ENCODE measurements around the gene TMEM222.
"Not testable (repeated sequence)": the region's sequence is repeated elsewhere in the genome, so short reads cannot be mapped to it uniquely, and the experiment has no call there.

The TMEM222 gene

GRCh38 chr1:27321813-27322568 is at the start of gene TMEM222:
TSS of gene TMEM222 (plus strand) at chr1:27322163. CDS start at chr1:27322198, 35 bp downstream.
- peak; percentile 93 to 95 for DNase-seq (ENCODE audit: low read depth in 2 of 2)

- DNase-seq (ENCODE audit: low read depth in 2 of 2) = no peak
Observed at GRCh38 chr1:27274204-27274603, 47.8 kb upstream of the TMEM222 start.

GRCh38 chr1:27275696-27276095 is 46.3 kb upstream of the TMEM222 start:
- no peak for DNase-seq (ENCODE audit: low read depth in 2 of 2)

DNA sequence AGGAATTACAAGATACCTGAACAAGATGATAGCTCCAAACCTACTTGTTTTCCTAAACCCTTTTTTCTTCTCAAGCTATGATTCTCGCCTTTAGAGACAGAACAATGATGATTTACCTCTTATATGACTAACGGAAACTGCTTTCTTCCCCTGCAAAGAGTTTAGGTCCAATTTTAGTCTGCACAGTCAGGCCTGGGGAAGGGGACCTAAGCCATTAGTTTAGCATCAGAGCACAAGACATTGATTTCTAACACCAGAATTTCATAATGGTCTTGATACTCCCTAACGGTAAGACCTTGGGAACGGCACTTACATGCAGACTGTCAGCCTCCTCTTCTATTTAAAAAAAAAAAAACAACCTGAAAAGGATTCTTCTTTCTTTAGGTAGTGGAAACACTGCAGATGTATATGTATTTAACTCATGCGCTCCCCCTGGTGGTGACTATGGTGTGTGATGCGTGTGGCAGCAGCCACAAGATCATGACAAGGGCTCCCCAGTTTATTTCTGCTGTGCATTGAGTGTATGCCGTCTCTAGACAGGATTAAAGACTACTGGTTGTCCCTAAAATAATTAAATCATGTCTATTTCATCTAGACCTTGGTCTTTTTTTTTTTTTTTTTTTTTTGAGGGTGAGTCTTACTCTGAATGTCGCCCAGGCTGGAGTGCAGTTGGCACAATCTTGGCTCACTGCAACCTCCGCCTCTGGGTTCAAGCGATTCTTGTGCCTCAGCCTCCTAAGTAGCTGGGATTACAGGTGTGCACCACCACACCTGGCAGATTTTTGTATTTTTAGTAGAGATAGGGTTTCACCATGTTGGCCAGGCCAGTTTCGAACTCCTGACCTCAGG is 37.3 kb upstream of the TMEM222 start:
- DNase-seq (ENCODE audit: low read depth in 2 of 2) = peak; percentile 46 to 77

DNA sequence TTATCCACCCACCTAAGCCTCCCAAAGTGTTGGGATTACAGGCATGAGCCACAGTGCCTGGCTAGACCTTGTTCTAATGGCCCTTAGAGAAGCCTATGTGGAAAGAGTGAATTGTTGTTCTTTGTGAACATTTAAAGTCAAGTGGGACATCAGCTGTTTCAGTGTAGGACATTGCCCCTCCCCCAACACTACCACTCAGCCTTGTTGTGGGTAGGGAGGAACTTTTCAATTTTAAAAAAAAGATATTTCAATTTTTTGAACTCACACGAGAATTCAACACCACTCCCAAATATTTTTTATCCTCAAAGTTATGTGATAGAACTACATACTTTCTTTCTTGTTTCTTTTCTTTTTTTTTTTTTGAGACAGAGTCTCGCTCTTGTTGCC is 36.7 kb upstream of the TMEM222 start:
- DNase-seq (ENCODE audit: low read depth in 2 of 2) = no peak

DNA sequence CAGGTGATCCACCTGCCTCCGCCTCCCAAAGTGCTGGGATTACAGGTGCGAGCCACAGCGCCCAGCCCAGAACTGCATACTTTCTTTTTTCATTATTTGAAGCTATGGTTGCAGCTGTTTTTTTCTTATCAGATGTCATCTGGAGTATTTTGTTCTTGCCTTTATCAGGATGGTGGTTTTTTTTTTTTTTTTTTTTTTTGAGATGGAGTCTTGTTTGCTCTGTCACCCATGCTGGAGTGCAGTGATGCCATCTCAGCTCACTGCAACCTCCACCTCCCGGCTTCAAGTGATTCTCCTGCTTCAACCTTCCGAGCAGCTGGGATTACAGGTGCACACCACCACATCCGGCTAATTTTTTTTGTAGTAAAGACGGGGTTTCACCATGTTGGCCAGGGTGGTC is 36.1 kb upstream of the TMEM222 start:
- DNase-seq (ENCODE audit: low read depth in 2 of 2) = not testable (repeated sequence)

DNA sequence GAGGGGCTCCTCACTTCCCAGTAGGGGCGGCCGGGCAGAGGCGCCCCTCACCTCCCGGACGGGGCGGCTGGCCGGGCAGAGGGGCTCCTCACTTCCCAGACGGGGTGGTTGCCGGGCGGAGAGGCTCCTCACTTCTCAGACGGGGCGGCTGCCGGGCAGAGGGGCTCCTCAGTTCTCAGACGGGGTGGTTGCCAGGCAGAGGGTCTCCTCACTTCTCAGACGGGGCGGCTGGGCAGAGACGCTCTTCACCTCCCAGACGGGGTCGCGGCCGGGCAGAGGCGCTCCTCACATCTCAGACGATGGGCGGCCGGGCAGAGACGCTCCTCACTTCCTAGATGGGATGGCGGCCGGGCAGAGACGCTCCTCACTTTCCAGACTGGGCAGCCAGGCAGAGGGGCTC is 32.8 kb upstream of the TMEM222 start:
- DNase-seq (ENCODE audit: low read depth in 2 of 2) = not testable (repeated sequence)

GRCh38 chr1:27290581-27290980 is 31.4 kb upstream of the TMEM222 start:
- no peak for DNase-seq (ENCODE audit: low read depth in 2 of 2)

DNA sequence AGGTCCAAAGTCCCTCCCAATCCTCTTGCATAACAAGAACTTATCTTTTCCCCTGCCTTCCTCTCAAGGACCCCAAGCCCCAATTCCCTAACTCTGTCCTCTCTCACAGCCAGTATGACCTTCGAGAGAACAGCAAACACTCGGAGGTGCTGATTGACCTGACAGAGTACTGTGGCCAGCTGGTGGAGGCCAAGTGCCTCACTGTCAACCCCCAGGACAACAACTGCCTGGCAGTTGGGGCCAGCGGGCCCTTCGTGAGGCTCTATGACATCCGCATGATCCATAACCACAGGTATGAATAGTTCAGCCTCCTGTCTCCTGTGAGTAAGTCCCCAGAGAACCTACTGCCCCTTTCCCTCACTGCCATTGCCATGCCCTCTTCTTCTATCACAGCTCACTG is 29.9 kb upstream of the TMEM222 start:
- no peak for DNase-seq (ENCODE audit: low read depth in 2 of 2)

- no peak for DNase-seq (ENCODE audit: low read depth in 2 of 2)
Observed at GRCh38 chr1:27293915-27294314, 28.0 kb upstream of the TMEM222 start.

DNA sequence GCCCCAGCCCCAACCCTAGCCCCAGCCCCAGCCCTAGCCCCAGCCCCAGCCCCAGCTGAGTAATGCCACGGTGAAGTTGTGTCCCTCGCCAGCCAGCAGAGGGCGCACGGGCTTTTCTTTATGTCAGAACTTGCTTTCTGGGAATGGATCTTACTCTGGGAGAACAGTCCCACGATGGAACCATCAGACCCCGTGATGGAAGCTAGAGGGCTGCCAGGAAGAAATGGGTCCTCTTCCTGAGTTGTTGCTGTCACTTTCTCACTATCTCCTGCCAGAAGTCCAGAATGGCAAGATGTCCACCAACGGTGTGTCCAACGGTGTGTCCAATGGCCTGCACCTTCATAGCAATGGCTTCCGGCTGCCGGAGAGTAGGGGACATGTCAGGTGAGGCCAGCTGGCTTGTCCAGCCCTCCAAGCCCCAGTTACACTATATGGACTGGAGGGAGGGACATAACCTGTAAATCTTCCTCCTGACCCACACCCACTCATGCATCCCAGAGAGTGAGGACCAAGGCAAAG is 25.1 kb upstream of the TMEM222 start:
- DNase-seq (ENCODE audit: low read depth in 2 of 2) = peak; percentile 20 to 32

DNA sequence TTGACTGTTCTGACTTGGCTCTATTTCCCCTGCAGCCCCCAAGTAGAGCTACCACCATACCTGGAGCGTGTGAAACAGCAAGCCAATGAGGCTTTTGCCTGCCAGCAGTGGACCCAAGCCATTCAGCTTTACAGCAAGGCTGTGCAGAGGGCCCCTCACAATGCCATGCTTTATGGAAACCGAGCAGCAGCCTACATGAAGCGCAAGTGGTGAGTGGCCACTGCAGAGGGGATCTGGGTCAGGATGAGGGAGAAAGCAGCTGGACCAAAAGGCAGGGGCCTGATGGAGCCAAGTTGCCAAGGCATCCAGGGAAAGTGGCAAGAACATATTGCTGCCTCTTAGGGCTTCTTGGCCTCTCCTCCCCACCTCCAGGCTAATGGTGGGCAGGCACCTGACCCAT is 24.1 kb upstream of the TMEM222 start:
- DNase-seq (ENCODE audit: low read depth in 2 of 2) = no peak

DNA sequence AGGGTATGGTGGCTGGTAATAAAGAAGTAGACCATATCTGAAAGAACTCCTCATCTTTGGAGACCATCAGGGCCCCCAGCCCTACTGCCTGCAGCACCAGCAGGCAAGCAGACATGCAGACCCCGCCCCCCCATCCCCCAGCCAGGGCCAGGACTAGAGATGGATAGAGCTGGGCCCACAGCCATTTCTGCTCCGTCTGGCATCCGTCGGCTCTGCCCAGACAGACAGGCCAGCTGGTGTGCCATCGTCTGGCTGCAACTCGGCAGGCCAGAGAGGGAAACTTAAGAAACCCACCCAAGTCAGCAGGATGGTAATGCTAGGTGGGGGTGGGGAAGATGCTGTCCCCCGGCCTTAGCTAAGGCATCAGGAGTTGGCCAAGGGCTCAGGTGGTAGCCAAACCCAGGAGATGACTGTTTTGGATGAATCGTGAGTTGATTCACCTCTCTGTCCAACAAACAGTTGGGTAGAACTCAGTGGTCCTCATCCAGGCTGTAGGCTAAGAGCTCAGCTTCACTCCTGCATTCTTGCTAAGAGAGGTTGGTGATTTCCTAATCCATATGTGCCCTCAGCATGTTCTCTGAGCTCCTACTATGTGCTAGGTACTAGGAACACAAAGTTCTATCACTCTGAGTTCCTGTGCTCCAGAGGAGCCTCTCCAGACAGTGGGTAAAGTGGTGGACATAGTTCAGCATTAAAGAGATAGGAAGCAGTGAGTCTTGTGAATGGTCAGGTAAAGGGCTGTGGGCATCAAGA is 23.2 kb upstream of the TMEM222 start:
- DNase-seq (ENCODE audit: low read depth in 2 of 2) = no peak

DNA sequence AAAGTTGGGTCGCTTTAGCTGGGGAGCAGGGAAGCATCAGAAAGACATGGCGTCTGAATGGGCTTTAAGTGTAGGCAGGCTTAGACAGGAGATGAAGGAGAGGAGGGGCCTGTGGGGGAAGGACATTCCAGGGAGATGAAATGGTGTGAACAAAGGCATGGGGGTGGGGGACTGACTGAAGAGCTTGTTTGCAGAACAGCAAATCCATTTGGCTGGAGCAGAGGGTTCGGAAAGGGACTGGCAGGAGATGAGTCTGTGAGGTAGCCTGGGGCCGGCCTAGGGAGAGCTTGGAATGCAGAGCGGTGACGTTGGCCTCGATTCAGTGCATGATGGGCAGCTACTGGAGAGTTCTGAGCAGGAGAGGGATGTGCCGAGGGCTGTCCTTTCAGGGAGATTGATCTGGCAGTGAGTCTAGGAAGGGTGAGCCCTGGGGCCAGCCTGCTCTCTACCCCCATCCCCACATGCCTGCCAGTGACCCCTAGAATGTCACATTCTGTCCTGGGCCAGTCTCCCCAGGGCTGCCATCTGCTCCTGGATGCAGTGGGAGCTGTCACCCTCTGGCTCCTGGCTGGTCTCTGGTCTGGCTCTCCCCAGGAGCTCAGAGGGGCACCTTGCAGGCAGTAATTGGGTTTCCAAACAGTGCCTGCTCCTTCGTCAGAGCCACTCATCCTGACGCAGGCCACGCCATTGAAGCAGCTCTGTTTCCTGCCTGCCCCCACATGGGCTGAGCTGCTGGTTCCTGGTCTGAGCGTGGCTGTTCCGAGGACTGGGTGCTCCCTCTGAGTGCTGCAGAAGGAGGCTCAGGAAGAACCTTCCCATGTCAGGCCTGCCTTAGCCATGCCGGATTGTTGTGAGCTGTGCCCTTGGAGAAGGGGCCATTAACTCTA is 22.3 kb upstream of the TMEM222 start:
- DNase-seq (ENCODE audit: low read depth in 2 of 2) = no peak

DNA sequence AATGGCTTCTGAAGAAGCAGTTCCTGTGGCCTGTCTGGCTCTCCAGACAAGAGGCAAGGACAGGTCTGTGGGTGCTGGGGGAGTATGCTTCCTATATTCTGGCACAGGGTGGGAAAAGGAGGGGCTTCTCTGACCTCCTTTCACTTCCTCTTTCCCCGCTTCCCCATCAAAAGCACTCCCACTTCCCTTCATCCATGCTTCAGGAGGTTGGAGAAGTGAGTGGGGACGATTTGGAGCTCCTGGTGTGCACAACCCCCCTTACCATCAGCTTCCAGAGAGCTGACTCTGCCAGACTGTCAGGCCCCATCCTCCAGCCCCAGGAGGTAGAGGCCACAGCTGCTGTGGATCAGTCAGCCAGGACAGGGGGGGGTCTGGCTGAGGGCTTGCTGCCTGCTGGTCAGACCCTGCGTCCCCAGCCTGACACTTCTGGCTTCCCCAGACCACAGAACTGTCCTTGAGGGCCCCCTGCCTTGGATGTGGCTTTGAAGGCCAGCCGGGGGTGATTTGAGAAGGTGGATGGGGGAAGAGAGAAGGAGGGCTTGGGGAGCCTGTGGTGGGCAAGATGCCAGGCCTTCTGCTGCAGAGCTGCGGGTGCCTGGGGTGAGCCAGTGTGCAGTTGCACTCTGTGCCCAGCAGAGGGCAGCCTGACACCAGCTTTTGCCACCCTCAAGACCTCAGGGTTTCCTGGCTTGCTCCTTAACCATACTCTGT is 21.5 kb upstream of the TMEM222 start:
- peak; percentile 47 to 50 for DNase-seq (ENCODE audit: low read depth in 2 of 2)

GRCh38 chr1:27301052-27301422 is 20.9 kb upstream of the TMEM222 start:
- no peak for DNase-seq (ENCODE audit: low read depth in 2 of 2)

- no peak for DNase-seq (ENCODE audit: low read depth in 2 of 2)
Observed at GRCh38 chr1:27301582-27302199, 20.3 kb upstream of the TMEM222 start.

DNA sequence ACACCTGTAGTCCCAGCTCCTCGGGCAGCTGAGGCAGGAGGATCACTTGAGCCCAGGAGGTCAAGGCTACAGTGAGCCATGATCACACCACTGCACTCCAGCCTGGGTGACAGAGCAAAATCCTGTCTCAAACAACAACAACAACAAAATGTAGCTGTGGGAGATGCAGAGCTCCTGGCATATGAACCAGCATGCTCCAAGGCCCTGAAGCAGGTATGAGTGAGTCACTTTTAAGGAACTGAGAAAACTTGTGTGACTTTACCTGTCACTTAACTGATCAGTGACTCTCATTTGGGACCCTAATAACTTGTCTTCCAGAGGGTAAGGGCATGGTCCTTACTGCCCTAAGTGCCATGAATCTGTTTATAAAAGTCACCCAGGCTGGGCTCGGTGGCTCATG is 19.4 kb upstream of the TMEM222 start:
- no peak for DNase-seq (ENCODE audit: low read depth in 2 of 2)

GRCh38 chr1:27303509-27303908 is 18.5 kb upstream of the TMEM222 start:
- DNase-seq (ENCODE audit: low read depth in 2 of 2) = no peak

- DNase-seq (ENCODE audit: low read depth in 2 of 2) = no peak
Observed at GRCh38 chr1:27306071-27306470, 15.9 kb upstream of the TMEM222 start.

Measured in stimulated activated CD8-positive, alpha-beta memory T cell treated with anti-CD3 and anti-CD28 coated beads, Interleukin-15, amount 100 ng/mL, for 4 hours (primary cell).